Measurements from ENCODE around the gene NMT1. TPM values are rescaled to one million over a fixed set of nuclear protein-coding genes. Genes with fewer than 3 reads are reported as not detected.

Gene NMT1
- total RNA-seq, 3 donors from 2014 or later: 81.9 to 130 (median 84.0) TPM

DNA sequence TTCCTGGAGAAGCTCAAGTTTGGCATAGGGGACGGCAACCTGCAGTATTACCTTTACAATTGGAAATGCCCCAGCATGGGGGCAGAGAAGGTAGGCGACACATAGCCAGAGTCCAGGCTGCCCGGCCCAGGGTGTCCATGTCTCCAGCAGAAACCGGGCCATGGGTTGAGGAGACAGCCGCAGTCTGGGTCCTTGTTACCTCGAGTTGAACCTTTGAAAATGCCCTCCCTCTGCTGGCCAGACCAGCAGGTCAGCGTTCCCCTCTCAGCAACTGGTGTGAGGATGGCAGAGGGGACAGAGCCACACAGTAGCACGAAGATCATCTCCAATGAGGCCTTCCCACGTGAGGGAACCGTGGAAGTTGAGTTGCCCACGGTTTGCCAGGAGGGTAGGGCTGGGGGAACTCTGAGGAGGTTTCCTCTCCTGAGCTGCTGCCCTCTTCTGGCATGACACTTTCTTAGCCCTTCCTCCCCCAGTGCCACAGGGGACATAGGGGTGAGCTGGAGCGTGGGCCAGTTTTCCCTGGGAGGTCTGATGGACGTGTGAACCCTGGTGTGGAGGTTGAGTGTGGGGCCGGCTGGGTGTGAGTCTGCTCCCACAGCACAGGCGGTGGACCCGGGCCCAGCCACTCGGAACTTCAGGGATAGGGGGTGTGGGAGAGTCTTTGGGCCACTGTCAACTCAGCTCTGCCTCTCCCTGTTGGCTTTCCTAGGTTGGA is 43.9 kb downstream of the NMT1 start:
- H3K36me3 ChIP-seq: peaks cover 16% of the 10 kb centered on the region
- no peak overlapping the region for H3K4me3 ChIP-seq
- H3K27ac ChIP-seq: peak overlapping the region in 1 of 2 donors; percentile 72
- intact Hi-C loops (cut with DNase I; ENCODE audit: low total_unique reads): loop anchor here (10.0 kb wide), 2 partner anchors 80 to 190 kb away; partner anchors contain the start of gene GFAP
- no peaks in the 10 kb centered on the region for H3K27me3 ChIP-seq
- TF ChIP-seq, protein P1, sequence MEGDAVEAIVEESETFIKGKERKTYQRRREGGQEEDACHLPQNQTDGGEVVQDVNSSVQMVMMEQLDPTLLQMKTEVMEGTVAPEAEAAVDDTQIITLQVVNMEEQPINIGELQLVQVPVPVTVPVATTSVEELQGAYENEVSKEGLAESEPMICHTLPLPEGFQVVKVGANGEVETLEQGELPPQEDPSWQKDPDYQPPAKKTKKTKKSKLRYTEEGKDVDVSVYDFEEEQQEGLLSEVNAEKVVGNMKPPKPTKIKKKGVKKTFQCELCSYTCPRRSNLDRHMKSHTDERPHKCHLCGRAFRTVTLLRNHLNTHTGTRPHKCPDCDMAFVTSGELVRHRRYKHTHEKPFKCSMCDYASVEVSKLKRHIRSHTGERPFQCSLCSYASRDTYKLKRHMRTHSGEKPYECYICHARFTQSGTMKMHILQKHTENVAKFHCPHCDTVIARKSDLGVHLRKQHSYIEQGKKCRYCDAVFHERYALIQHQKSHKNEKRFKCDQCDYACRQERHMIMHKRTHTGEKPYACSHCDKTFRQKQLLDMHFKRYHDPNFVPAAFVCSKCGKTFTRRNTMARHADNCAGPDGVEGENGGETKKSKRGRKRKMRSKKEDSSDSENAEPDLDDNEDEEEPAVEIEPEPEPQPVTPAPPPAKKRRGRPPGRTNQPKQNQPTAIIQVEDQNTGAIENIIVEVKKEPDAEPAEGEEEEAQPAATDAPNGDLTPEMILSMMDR (IDR thresholded peaks at IDR 0.05): no peak
- no peak for TF ChIP-seq POLR2AphosphoS5 (IDR thresholded peaks at IDR 0.05)
- TF ChIP-seq POLR2A (IDR thresholded peaks at IDR 0.05): no peak
- no peak for DNase-seq (ENCODE audit: low spot score in 2 of 2)
- H3K9me3 ChIP-seq: no peaks in the 10 kb centered on the region
- H3K4me1 ChIP-seq: peaks cover 7 to 31% of the 10 kb centered on the region in 2 donors

DNA sequence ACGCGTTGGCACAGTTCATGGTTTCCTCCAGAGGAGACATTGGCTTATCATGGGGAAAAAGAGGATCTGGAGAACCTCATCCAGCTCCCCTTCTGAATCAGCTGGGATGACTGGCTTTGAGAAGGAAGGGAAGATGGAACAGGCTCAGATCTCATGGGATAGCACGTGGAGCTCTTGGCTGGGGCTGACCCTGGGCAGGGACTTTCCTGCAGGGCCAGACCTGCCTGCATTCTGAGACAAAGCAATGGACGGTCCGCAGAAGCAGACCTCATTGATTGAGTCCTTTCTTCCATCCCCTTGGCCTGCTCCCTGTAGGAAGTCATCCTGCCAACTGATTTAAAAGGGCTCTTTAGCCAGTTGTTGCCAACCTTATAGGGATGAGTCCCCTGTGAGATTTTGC is 45.0 kb downstream of the NMT1 start:
- H3K4me1 ChIP-seq: peaks cover 7 to 31% of the 10 kb centered on the region in 2 donors
- no peak overlapping the region for H3K4me3 ChIP-seq
- H3K9me3 ChIP-seq: no peaks in the 10 kb centered on the region
- H3K27me3 ChIP-seq: no peaks in the 10 kb centered on the region
- intact Hi-C loops (cut with DNase I; ENCODE audit: low total_unique reads): loop anchor here (10.0 kb wide), 2 partner anchors 81 to 191 kb away; partner anchors contain the start of gene GFAP
- no peak for DNase-seq (ENCODE audit: low spot score in 2 of 2)
- H3K27ac ChIP-seq: peak overlapping the region; percentile 33 to 68
- peaks cover 16% of the 10 kb centered on the region for H3K36me3 ChIP-seq
- TF ChIP-seq POLR2A (IDR thresholded peaks at IDR 0.05): no peak
- TF ChIP-seq, protein P1 (IDR thresholded peaks at IDR 0.05): no peak
- TF ChIP-seq POLR2AphosphoS5 (IDR thresholded peaks at IDR 0.05): no peak

DNA sequence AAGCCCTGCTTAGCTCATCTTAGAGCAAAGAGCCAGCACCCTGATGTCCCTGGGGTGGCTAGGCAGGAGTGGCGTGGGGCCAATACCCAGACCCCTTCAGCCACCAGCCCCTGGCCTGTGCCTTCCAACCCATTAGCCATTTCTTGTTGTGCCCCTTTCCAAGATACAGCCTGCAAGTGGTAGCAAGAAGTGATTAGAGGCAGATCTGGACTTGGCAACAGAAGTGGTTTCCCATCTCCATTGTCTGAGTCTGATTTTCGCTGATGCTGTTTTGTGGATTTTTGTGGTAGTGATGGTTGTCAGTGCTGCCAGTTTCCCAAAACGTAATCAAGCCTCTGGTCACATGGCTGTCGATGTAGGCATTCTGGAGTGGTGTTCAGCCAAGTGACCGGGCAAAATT is 45.5 kb downstream of the NMT1 start:
- Histone ChIP-seq H3K36me3 (peaks cover 16% of the 10 kb centered on the region), H3K27ac (peak overlapping the region; percentile 33 to 68), H3K4me3 (no peak overlapping the region), H3K27me3 (no peaks in the 10 kb centered on the region), H3K9me3 (no peaks in the 10 kb centered on the region), H3K4me1 (peaks cover 7 to 30% of the 10 kb centered on the region in 2 donors)
- intact Hi-C loops (cut with DNase I; ENCODE audit: low total_unique reads): loop anchor here (10.0 kb wide), 2 partner anchors 82 to 192 kb away; partner anchors contain the start of gene GFAP
- no peak for DNase-seq (ENCODE audit: low spot score in 2 of 2)
- TF ChIP-seq POLR2A (IDR thresholded peaks at IDR 0.05) (no peak), POLR2AphosphoS5 (IDR thresholded peaks at IDR 0.05) (no peak)
- TF ChIP-seq, protein P1 (IDR thresholded peaks at IDR 0.05): no peak

DNA sequence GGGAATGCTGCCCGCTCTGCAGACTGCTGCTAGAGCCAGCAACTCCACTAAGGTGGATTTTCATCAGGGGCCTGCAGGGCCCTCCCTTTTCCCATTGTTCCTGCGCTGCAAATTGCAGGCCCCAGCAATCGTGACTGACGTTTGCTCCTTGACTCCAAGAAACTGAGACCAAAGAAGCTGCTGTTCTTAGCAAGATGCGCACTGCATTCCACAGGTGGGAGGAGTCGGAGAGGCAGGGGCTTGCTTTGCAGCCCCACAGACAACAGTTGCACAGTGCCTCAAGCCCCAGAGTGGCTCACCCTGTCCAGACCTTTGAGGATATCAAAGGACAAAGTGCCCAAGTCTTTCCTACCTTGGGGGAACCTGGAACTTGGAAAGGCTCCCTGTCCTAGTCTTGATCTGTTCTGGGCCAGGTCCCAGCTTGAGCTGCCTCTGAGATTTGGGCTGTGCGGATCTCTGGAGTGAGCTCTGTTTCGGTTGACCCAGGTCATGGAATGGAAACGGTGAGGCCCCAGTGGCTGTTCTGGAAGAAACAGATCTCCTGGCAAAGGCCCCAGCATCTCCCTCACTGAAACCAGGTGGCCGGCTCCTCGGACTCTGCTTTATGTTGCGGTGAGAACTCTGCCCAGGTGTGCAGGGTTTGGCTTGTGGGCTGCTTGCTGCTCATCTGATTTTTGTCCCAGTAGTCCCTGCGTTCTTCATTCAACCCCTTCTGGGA is 46.3 kb downstream of the NMT1 start:
- H3K27me3 ChIP-seq: no peaks in the 10 kb centered on the region
- TF ChIP-seq POLR2A (IDR thresholded peaks at IDR 0.05): no peak
- no peak for TF ChIP-seq POLR2AphosphoS5 (IDR thresholded peaks at IDR 0.05)
- TF ChIP-seq, protein P1 (IDR thresholded peaks at IDR 0.05): no peak
- H3K9me3 ChIP-seq: no peaks in the 10 kb centered on the region
- no peak for DNase-seq (ENCODE audit: low spot score in 2 of 2)
- peaks cover 16% of the 10 kb centered on the region for H3K36me3 ChIP-seq
- peaks cover 0 to 21% of the 10 kb centered on the region in 2 donors for H3K4me1 ChIP-seq
- no peak overlapping the region for H3K4me3 ChIP-seq
- intact Hi-C loops (cut with DNase I; ENCODE audit: low total_unique reads): loop anchor here (10.0 kb wide), 2 partner anchors 83 to 193 kb away; partner anchors contain the start of gene GFAP
- peak overlapping the region; percentile 21 to 48 for H3K27ac ChIP-seq
